GM19099 (cell line): Measurements from ENCODE around the gene METTL17.

ENCODE experiments used
- POLR2A ChIP-seq: IDR thresholded peaks from 3 replicates; pipeline ENCODE4 v1.6.1; 2011; ENCODE audit warnings: low read depth; ENCODE audit not compliant: insufficient read length; ENCODE audit errors: extremely low read depth

Gene METTL17

GRCh38 chr14:21017528-21018245 lies 27.9 kb downstream of the METTL17 start:
- no peak for TF ChIP-seq POLR2A

GRCh38 chr14:21018286-21018685 lies 28.5 kb downstream of the METTL17 start:
- no peak for TF ChIP-seq POLR2A

- no peak for TF ChIP-seq POLR2A
Observed at GRCh38 chr14:21018781-21019180, 29.0 kb downstream of the METTL17 start.

GRCh38 chr14:21019366-21019765 lies 29.6 kb downstream of the METTL17 start:
- TF ChIP-seq POLR2A: no peak

GRCh38 chr14:21020977-21021545 lies 31.3 kb downstream of the METTL17 start:
- TF ChIP-seq POLR2A: no peak

- no peak for TF ChIP-seq POLR2A
Observed at GRCh38 chr14:21022686-21023085, 32.9 kb downstream of the METTL17 start.

- no peak for TF ChIP-seq POLR2A
Observed at GRCh38 chr14:21023174-21023573, 33.4 kb downstream of the METTL17 start.

GRCh38 chr14:21023817-21024584 lies 34.2 kb downstream of the METTL17 start:
- no peak for TF ChIP-seq POLR2A

GRCh38 chr14:21024585-21025370 lies 35.0 kb downstream of the METTL17 start, which contains the start of gene NDRG2:
TSS of gene NDRG2 (minus strand) at chr14:21025061. CDS start at chr14:21023315, 1,746 bp downstream.
- no peak for TF ChIP-seq POLR2A

GRCh38 chr14:21025371-21026273 lies 35.8 kb downstream of the METTL17 start:
- TF ChIP-seq POLR2A: no peak

GRCh38 chr14:21026274-21026987 lies 36.7 kb downstream of the METTL17 start:
- no peak for TF ChIP-seq POLR2A

GRCh38 chr14:21026988-21027315 lies 37.2 kb downstream of the METTL17 start:
- TF ChIP-seq POLR2A: no peak

GRCh38 chr14:21029917-21030316 lies 40.1 kb downstream of the METTL17 start, which contains the start of gene TPPP2:
TSS of gene TPPP2 (plus strand) at chr14:21030217. CDS start at chr14:21030582, 365 bp downstream.
- TF ChIP-seq POLR2A: no peak

- no peak for TF ChIP-seq POLR2A
Observed at GRCh38 chr14:21030531-21030930, 40.8 kb downstream of the METTL17 start.
